ENCODE measurements around the gene PLCH1. TPM values are rescaled to one million over a fixed set of nuclear protein-coding genes. Genes with fewer than 3 reads are reported as not detected.

The PLCH1 gene
- total RNA-seq, 2 experiments from 2014 or later = 0.03 to 0.20 TPM

- H3K4me1 Mint-ChIP-seq (ENCODE audit: low read depth) = no peaks in the 10 kb centered on the region
- H3K4me3 ChIP-seq (ENCODE audit: low read length) = no peak overlapping the region
- peaks cover 4 to 17% of the 10 kb centered on the region in 2 experiments for H3K9me3 ChIP-seq (ENCODE audit: control insufficient read depth in 1 of 2, insufficient read depth in 1 of 2, low read length in 2 of 2)
- H3K27ac ChIP-seq (ENCODE audit: low read depth in 1 of 2, low read length in 2 of 2) = no peak overlapping the region
- H3K36me3 ChIP-seq (ENCODE audit: insufficient read depth, low read length) = no peaks in the 10 kb centered on the region
- ChIA-PET POLR2A (no interaction called here), CTCF (no interaction called here)
- no peak for ATAC-seq (ENCODE audit: poor library complexity)
- no peak overlapping the region for H3K27ac Mint-ChIP-seq
- DNase-seq = no peak
- peaks cover 24% of the 10 kb centered on the region for H3K9me3 Mint-ChIP-seq
- H3K4me3 Mint-ChIP-seq = no peak overlapping the region
- TF ChIP-seq CTCF (IDR thresholded peaks at IDR 0.05) = no peak
- H3K27me3 Mint-ChIP-seq = no peaks in the 10 kb centered on the region
- intact Hi-C loops (cut with DNase I, micrococcal nuclease) = no loop called here
- no peaks in the 10 kb centered on the region for H3K36me3 Mint-ChIP-seq (ENCODE audit: low read depth)
- no peaks in the 10 kb centered on the region for H3K4me1 ChIP-seq (ENCODE audit: insufficient read depth, low read length)
- no peaks in the 10 kb centered on the region for H3K27me3 ChIP-seq (ENCODE audit: control insufficient read depth in 1 of 2, insufficient read depth in 2 of 2, low read length in 2 of 2)
These were observed 133.4 kb downstream of the PLCH1 start for GRCh38 chr3:155611456-155611855.

- peaks cover 17% of the 10 kb centered on the region for H3K9me3 Mint-ChIP-seq
- no peak overlapping the region for H3K4me3 Mint-ChIP-seq
- Histone ChIP-seq H3K27me3 (ENCODE audit: control insufficient read depth in 1 of 2, insufficient read depth in 2 of 2, low read length in 2 of 2) (no peaks in the 10 kb centered on the region), H3K36me3 (ENCODE audit: insufficient read depth, low read length) (no peaks in the 10 kb centered on the region), H3K4me1 (ENCODE audit: insufficient read depth, low read length) (no peaks in the 10 kb centered on the region), H3K27ac (ENCODE audit: low read depth in 1 of 2, low read length in 2 of 2) (no peak overlapping the region), H3K4me3 (ENCODE audit: low read length) (no peak overlapping the region), H3K9me3 (ENCODE audit: control insufficient read depth in 1 of 2, insufficient read depth in 1 of 2, low read length in 2 of 2) (peaks cover 4 to 17% of the 10 kb centered on the region in 2 experiments)
- no peak for TF ChIP-seq CTCF (IDR thresholded peaks at IDR 0.05)
- no peak for ATAC-seq (ENCODE audit: poor library complexity)
- no peaks in the 10 kb centered on the region for H3K4me1 Mint-ChIP-seq (ENCODE audit: low read depth)
- ChIA-PET CTCF (no interaction called here), POLR2A (no interaction called here)
- no peaks in the 10 kb centered on the region for H3K27me3 Mint-ChIP-seq
- H3K36me3 Mint-ChIP-seq (ENCODE audit: low read depth) = no peaks in the 10 kb centered on the region
- DNase-seq = no peak
- intact Hi-C loops (cut with DNase I, micrococcal nuclease) = no loop called here
- H3K27ac Mint-ChIP-seq = no peak overlapping the region
These were observed 135.3 kb downstream of the PLCH1 start for GRCh38 chr3:155609586-155609985.

GRCh38 chr3:155608228-155608920, 136.5 kb downstream of the PLCH1 start:
- no peak for ATAC-seq (ENCODE audit: poor library complexity)
- no peaks in the 10 kb centered on the region for H3K4me1 ChIP-seq (ENCODE audit: insufficient read depth, low read length)
- ChIA-PET POLR2A (no interaction called here), CTCF (no interaction called here)
- no peak overlapping the region for H3K27ac Mint-ChIP-seq
- no peaks in the 10 kb centered on the region for H3K4me1 Mint-ChIP-seq (ENCODE audit: low read depth)
- H3K4me3 Mint-ChIP-seq = no peak overlapping the region
- no peak overlapping the region for H3K4me3 ChIP-seq (ENCODE audit: low read length)
- H3K36me3 Mint-ChIP-seq (ENCODE audit: low read depth) = no peaks in the 10 kb centered on the region
- peaks cover 11% of the 10 kb centered on the region for H3K9me3 Mint-ChIP-seq
- intact Hi-C loops (cut with DNase I, micrococcal nuclease) = no loop called here
- no peak for DNase-seq
- no peaks in the 10 kb centered on the region for H3K27me3 ChIP-seq (ENCODE audit: control insufficient read depth in 1 of 2, insufficient read depth in 2 of 2, low read length in 2 of 2)
- H3K27ac ChIP-seq (ENCODE audit: low read depth in 1 of 2, low read length in 2 of 2) = no peak overlapping the region
- no peaks in the 10 kb centered on the region for H3K27me3 Mint-ChIP-seq
- peaks cover 4 to 17% of the 10 kb centered on the region in 2 experiments for H3K9me3 ChIP-seq (ENCODE audit: control insufficient read depth in 1 of 2, insufficient read depth in 1 of 2, low read length in 2 of 2)
- no peaks in the 10 kb centered on the region for H3K36me3 ChIP-seq (ENCODE audit: insufficient read depth, low read length)
- TF ChIP-seq CTCF (IDR thresholded peaks at IDR 0.05) = no peak

Data from CD4-positive, alpha-beta T cell (primary cell).